HuH-7.5 (cell line): Measurements from ENCODE around the gene CPVL.

Source experiments
- DNase-seq: peaks from one replicate; pipeline ENCODE4 v3.0.0; 2011; ENCODE audit warnings: low spot score

Gene CPVL

GRCh38 chr7:29000717-29001076 lies 145.6 kb downstream of the CPVL start:
- no peak for DNase-seq

GRCh38 chr7:28999895-29000716 lies 146.2 kb downstream of the CPVL start:
- DNase-seq: no peak

- DNase-seq: no peak
These were observed 146.9 kb downstream of the CPVL start for GRCh38 chr7:28999427-28999826.

- DNase-seq: no peak
These were observed 148.2 kb downstream of the CPVL start for GRCh38 chr7:28998105-28998504.

- DNase-seq: no peak
These were observed 149.5 kb downstream of the CPVL start for GRCh38 chr7:28996836-28997235.

GRCh38 chr7:28993371-28993770 lies 153.0 kb downstream of the CPVL start:
- DNase-seq: no peak

- no peak for DNase-seq
These were observed 153.5 kb downstream of the CPVL start for GRCh38 chr7:28992798-28993197.

- no peak for DNase-seq
These were observed 156.0 kb downstream of the CPVL start for GRCh38 chr7:28990200-28990960.

- DNase-seq: no peak
These were observed 156.9 kb downstream of the CPVL start for GRCh38 chr7:28989211-28989980.

- DNase-seq: no peak
These were observed 157.5 kb downstream of the CPVL start for GRCh38 chr7:28988810-28989209.

GRCh38 chr7:28988091-28988490 lies 158.2 kb downstream of the CPVL start:
- no peak for DNase-seq

- DNase-seq: no peak
These were observed 159.6 kb downstream of the CPVL start for GRCh38 chr7:28986765-28987110.

GRCh38 chr7:28986028-28986764 lies 160.1 kb downstream of the CPVL start:
- no peak for DNase-seq

GRCh38 chr7:28984631-28985030 lies 161.7 kb downstream of the CPVL start:
- no peak for DNase-seq

- DNase-seq: no peak
These were observed 162.1 kb downstream of the CPVL start for GRCh38 chr7:28984217-28984616.

GRCh38 chr7:28983396-28984190 lies 162.7 kb downstream of the CPVL start:
- no peak for DNase-seq

- DNase-seq: no peak
These were observed 165.2 kb downstream of the CPVL start for GRCh38 chr7:28981161-28981465.

- DNase-seq: no peak
These were observed 165.7 kb downstream of the CPVL start for GRCh38 chr7:28980451-28981160.

- DNase-seq: no peak
These were observed 166.6 kb downstream of the CPVL start for GRCh38 chr7:28979776-28980175.

- no peak for DNase-seq
These were observed 168.5 kb downstream of the CPVL start for GRCh38 chr7:28977881-28978280.

- no peak for DNase-seq
These were observed 170.3 kb downstream of the CPVL start for GRCh38 chr7:28976022-28976421.
